H1 (cell line): ENCODE measurements around the gene CD160. TPM values are rescaled to one million over a fixed set of nuclear protein-coding genes. Genes with fewer than 3 reads are reported as not detected.
"Not testable (repeated sequence)": the region's sequence is repeated elsewhere in the genome, so short reads cannot be mapped to it uniquely, and the experiment has no call there.

Source experiments
- CTCF ChIA-PET: fragments of 300-600 bp; sonication (Branson Sonifier 250); formaldehyde crosslinking; loops from one replicate; lab custom pipeline; 2021; ENCODE audit not compliant: partially characterized antibody; lab: Charles Lee
- POLR2A ChIA-PET: fragments of 300-600 bp; sonication (Branson Sonifier 250); formaldehyde crosslinking; loops from one replicate; lab custom pipeline; 2021; ENCODE audit warnings: inconsistent platforms; ENCODE audit not compliant: partially characterized antibody; lab: Charles Lee
- DNase-seq, 2 experiments: peaks; one replicate each; pipeline versions ENCODE4 v3.0.0 to v3.0.0-alpha.2; 2010 to 2022; ENCODE audit warnings: low spot score in 2 of 2, low read depth in 1 of 2, mixed read lengths in 1 of 2
- FAIRE-seq: peaks from 2 replicates; lab custom pipeline; 2011; peaks lifted over from hg19 to GRCh38; lab: Jason Lieb, UNC
- H2AFZ ChIP-seq: 2 replicates; pipeline ENCODE4 v1.8.1; 2012; ENCODE audit warnings: low read length, inconsistent platforms
- H2AK5ac ChIP-seq: 2 replicates; pipeline ENCODE4 v1.6.1; 2013; ENCODE audit warnings: low read depth, low read length
- H2BK120ac ChIP-seq: replicated peaks from 2 replicates; pipeline ENCODE3; 2013; ENCODE audit warnings: low read depth, low read length, inconsistent platforms
- H2BK12ac ChIP-seq: 2 replicates; pipeline ENCODE4 v1.6.1; 2013; ENCODE audit warnings: low read depth, low read length
- H2BK15ac ChIP-seq: 2 replicates; pipeline ENCODE4 v1.6.1; 2013; ENCODE audit warnings: low read length
- H2BK20ac ChIP-seq: 2 replicates; pipeline ENCODE4 v1.6.1; 2013; ENCODE audit warnings: low read length
- H2BK5ac ChIP-seq: 2 replicates; pipeline ENCODE4 v1.6.1; 2013; ENCODE audit warnings: low read depth, low read length
- H3K14ac ChIP-seq: 2 replicates; pipeline ENCODE4 v1.6.1; 2013; ENCODE audit warnings: inconsistent platforms; ENCODE audit not compliant: insufficient read length
- H3K18ac ChIP-seq: 2 replicates; pipeline ENCODE4 v1.6.1; 2013; ENCODE audit warnings: low read length; ENCODE audit errors: extremely low read depth
- H3K23ac ChIP-seq: 2 replicates; pipeline ENCODE4 v1.6.1; 2013; ENCODE audit warnings: inconsistent platforms; ENCODE audit not compliant: insufficient read length
- H3K23me2 ChIP-seq: 2 replicates; pipeline ENCODE4 v1.6.1; 2013; ENCODE audit warnings: low read depth, low read length
- H3K27ac ChIP-seq: 2 replicates; pipeline ENCODE4 v1.6.1; 2011; ENCODE audit warnings: low read depth, low read length, inconsistent platforms
- H3K27me3 ChIP-seq, 4 experiments: replicated peaks in 1 of 4; 1 replicate in 1 of 4; 2 replicates in 3 of 4; pipeline versions ENCODE4 v1.6.1 to v1.8.1; 2011 to 2013; ENCODE audit warnings: low read length in 3 of 4, mild to moderate bottlenecking in 3 of 4, inconsistent platforms in 2 of 4, mixed read lengths in 2 of 4, moderate library complexity in 1 of 4; ENCODE audit not compliant: control insufficient read depth in 3 of 4, insufficient read depth in 3 of 4; ENCODE audit errors: extremely low read depth in 1 of 4
- H3K36me3 ChIP-seq, 4 experiments: 2 replicates each; pipeline versions ENCODE4 v1.6.1 to v1.8.1; 2011 to 2013; ENCODE audit warnings: mild to moderate bottlenecking in 4 of 4, low read length in 3 of 4, moderate library complexity in 2 of 4, control low read depth in 1 of 4, inconsistent platforms in 1 of 4; ENCODE audit not compliant: insufficient read depth in 4 of 4, control insufficient read depth in 2 of 4
- H3K4ac ChIP-seq: replicated peaks from 2 replicates; pipeline ENCODE3; 2013; ENCODE audit warnings: low read length, low read depth, mixed read lengths, inconsistent platforms; ENCODE audit not compliant: insufficient read length
- H3K4me1 ChIP-seq, 4 experiments: replicated peaks in 1 of 4; 1 replicate in 1 of 4; 2 replicates in 3 of 4; pipeline versions ENCODE4 v1.6.1 to v1.8.1; 2011 to 2013; ENCODE audit warnings: low read length in 3 of 4, inconsistent platforms in 2 of 4, mixed read lengths in 1 of 4; ENCODE audit not compliant: insufficient read depth in 4 of 4, control insufficient read depth in 3 of 4
- H3K4me2 ChIP-seq, 2 experiments: 2 replicates each; pipeline versions ENCODE4 v1.6.1 to v1.8.1; 2011 to 2013; ENCODE audit warnings: low read depth in 2 of 2, low read length in 2 of 2, control low read depth in 1 of 2, inconsistent platforms in 1 of 2, mild to moderate bottlenecking in 1 of 2; ENCODE audit not compliant: insufficient read depth in 1 of 2
- H3K4me3 ChIP-seq, 4 experiments: fragments of 200-600, 300-600 bp in 1 of 4; sonication (generic), shearing (Covaris generic), sonication (Bioruptor Twin) in 1 of 4; 2 replicates each; pipeline versions ENCODE4 v1.5.1 to v1.8.1; 2011 to 2016; ENCODE audit warnings: low read length in 4 of 4, low read depth in 3 of 4, control low read depth in 2 of 4, inconsistent platforms in 2 of 4, mild to moderate bottlenecking in 2 of 4, mixed read lengths in 1 of 4, moderate library complexity in 1 of 4; ENCODE audit not compliant: insufficient read depth in 2 of 4; ENCODE audit errors: extremely low read depth in 1 of 4
- H3K56ac ChIP-seq: replicated peaks from 2 replicates; pipeline ENCODE3; 2013; ENCODE audit warnings: low read depth, mild to moderate bottlenecking, mixed read lengths, low read length, inconsistent platforms; ENCODE audit not compliant: insufficient read length
- H3K79me1 ChIP-seq: 2 replicates; pipeline ENCODE4 v1.6.1; 2013; ENCODE audit warnings: low read depth, low read length, control low read depth
- H3K79me2 ChIP-seq, 2 experiments: 2 replicates each; pipeline versions ENCODE4 v1.6.1 to v1.8.1; 2012 to 2013; ENCODE audit warnings: low read length in 2 of 2, mild to moderate bottlenecking in 2 of 2, inconsistent platforms in 1 of 2; ENCODE audit not compliant: insufficient read depth in 2 of 2, control insufficient read depth in 1 of 2
- H3K9ac ChIP-seq, 4 experiments: replicated peaks in 1 of 4; 1 replicate in 1 of 4; 2 replicates in 3 of 4; pipeline versions ENCODE4 v1.6.1 to v1.8.1; 2011 to 2013; ENCODE audit warnings: low read depth in 3 of 4, low read length in 3 of 4, control low read depth in 2 of 4, mild to moderate bottlenecking in 2 of 4, moderate library complexity in 2 of 4, inconsistent platforms in 1 of 4; ENCODE audit errors: extremely low read depth in 1 of 4
- H3K9me3 ChIP-seq, 2 experiments: 2 replicates each; pipeline versions ENCODE4 v1.6.1 to v1.8.1; 2012 to 2013; ENCODE audit warnings: mild to moderate bottlenecking in 2 of 2, moderate library complexity in 2 of 2, control low read depth in 1 of 2, inconsistent platforms in 1 of 2, low read depth in 1 of 2, low read length in 1 of 2, mixed read lengths in 1 of 2; ENCODE audit not compliant: insufficient read depth in 2 of 2
- H4K20me1 ChIP-seq, 2 experiments: replicated peaks in 1 of 2; 2 replicates each; pipeline versions ENCODE3 to v1.8.1; 2011 to 2013; ENCODE audit warnings: inconsistent platforms in 2 of 2, low read length in 2 of 2, mild to moderate bottlenecking in 1 of 2; ENCODE audit not compliant: insufficient read depth in 2 of 2, control insufficient read depth in 1 of 2
- H4K5ac ChIP-seq: 2 replicates; pipeline ENCODE4 v1.6.1; 2013; ENCODE audit warnings: low read length, low read depth, mixed read lengths, inconsistent platforms; ENCODE audit not compliant: insufficient read length
- H4K8ac ChIP-seq: 2 replicates; pipeline ENCODE4 v1.8.0; 2013; ENCODE audit warnings: mild to moderate bottlenecking, moderate library complexity, low read length, inconsistent platforms; ENCODE audit not compliant: insufficient read depth; ENCODE audit errors: extremely low read depth
- H4K91ac ChIP-seq: replicated peaks from 2 replicates; pipeline ENCODE3; 2013; ENCODE audit warnings: low read length, mixed read lengths, inconsistent platforms; ENCODE audit not compliant: insufficient read length
- WGBS, 2 experiments: shearing (Covaris generic) in 1 of 2; methylation state at CpG; one replicate each; pipeline versions ENCODE4 v1.1.6 to v1.1.7; 2013 to 2015; ENCODE audit warnings: low lambda C conversion rate in 2 of 2, mixed read lengths in 2 of 2, inconsistent platforms in 1 of 2, low coverage in 1 of 2, missing lambda C conversion rate in 1 of 2; ENCODE audit not compliant: insufficient replicate concordance in 2 of 2, insufficient coverage in 1 of 2, insufficient read length in 1 of 2; ENCODE audit errors: extremely low coverage in 1 of 2, missing lambda C conversion rate in 1 of 2; 5-methylcytosine and 5-hydroxymethylcytosine counted together
- polyA plus RNA-seq, 7 experiments: library from polyadenylated mRNA; depleted of rRNA in 3 of 7; stranded (reverse) in 5 of 7; unstranded in 2 of 7; fragments of >200 nt in 5 of 7; fragments of 200-250 nt in 2 of 7; gene quantifications; 1 replicate in 5 of 7; 2 replicates in 1 of 7; 4 replicates in 1 of 7; pipeline versions ENCODE4 v1.2.1 to v1.2.3, GENCODE V29; 2011 to 2013; ENCODE audit warnings: missing spikeins in 2 of 7, mixed read lengths in 2 of 7
- total RNA-seq: library from RNA; stranded (reverse); fragmentation: NEBNext Ultra II Directional; extraction: Animal tissue kit (Norgen Biotek cat#: 25700); gene quantifications from 2 replicates; pipeline ENCODE4 v1.2.1, GENCODE V29; 2021

The CD160 gene
- total and polyA plus RNA-seq, 2 of the 8 experiments (the other 6 are each of a cell fraction or from before 2014, with no cell fraction given) = not detected

GRCh38 chr1:145686078-145686477 is 33.2 kb upstream of the CD160 start:
- H2BK20ac ChIP-seq, H3K4ac ChIP-seq, H2BK15ac ChIP-seq, H3K9me3 ChIP-seq, H2BK120ac ChIP-seq, H3K4me3 ChIP-seq, H4K20me1 ChIP-seq, H2BK5ac ChIP-seq, H3K27ac ChIP-seq, H3K18ac ChIP-seq, H4K5ac ChIP-seq, H3K79me2 ChIP-seq, H3K4me2 ChIP-seq, H3K56ac ChIP-seq, DNase-seq, H3K79me1 ChIP-seq, POLR2A ChIA-PET, H4K91ac ChIP-seq, H3K14ac ChIP-seq, H2BK12ac ChIP-seq, H3K23me2 ChIP-seq, H3K4me1 ChIP-seq, H2AK5ac ChIP-seq, H3K23ac ChIP-seq, H3K36me3 ChIP-seq, H3K27me3 ChIP-seq, H2AFZ ChIP-seq, CTCF ChIA-PET, H4K8ac ChIP-seq, H3K9ac ChIP-seq, FAIRE-seq: not testable (repeated sequence)
- 100% methylated on average over 1 of the region's 1 CpG; no CpG with 5 or more reads in 1 of the 2 experiments for WGBS, 2 experiments
